NCI-H2029 treated with DMSO at 0.1 percent for 48 hours (cell line): Measurements from ENCODE around the gene VAT1.

Source experiments
- DNase-seq: peaks from one replicate; lab custom pipeline; 2025; lab: John Stamatoyannopoulos, UW

VAT1 gene

DNA sequence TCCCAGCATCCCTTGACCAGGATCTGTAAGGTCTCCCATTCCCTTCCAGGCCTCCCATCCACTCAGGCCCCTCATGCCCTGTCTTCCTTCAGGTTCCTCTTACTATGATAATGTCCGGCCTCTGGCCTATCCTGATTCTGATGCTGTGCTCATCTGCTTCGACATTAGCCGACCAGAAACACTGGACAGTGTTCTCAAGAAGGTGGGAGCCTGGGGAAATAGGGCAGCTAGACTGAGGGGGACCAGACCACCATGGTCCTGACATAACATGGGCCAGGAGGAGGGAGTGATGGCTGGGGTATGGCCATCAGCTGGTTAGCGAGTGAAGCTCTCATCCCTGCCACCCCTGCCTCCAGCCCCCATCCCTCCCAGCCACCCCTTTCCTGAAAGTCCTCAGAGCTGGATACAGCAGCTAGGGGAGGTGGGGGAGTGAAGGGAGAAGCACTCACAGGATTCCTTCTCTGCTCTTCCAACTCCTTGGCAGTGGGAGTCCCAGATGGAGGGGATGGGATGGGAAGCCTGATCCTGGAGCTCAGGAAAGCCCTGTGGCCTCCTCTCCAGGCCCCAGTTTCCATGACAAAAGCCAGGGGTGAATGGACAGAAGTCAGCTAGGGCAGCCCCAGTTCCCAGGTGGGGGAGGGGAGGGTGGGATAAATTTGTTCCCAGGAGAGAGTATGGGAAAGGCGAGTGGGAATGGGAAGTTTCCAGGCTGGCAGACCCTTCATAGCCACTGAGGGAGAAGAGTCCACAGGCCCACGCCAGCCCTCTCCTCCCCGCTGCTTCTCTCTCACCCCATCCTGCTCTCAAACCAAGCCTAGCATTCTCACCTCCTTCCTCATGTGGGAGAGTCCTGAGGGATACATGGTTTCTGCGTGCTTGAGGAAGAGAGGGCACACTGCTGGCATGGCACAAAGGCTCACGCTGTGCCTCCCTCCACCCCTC lies 5.2 kb upstream of the VAT1 start:
- DNase-seq: no peak

DNA sequence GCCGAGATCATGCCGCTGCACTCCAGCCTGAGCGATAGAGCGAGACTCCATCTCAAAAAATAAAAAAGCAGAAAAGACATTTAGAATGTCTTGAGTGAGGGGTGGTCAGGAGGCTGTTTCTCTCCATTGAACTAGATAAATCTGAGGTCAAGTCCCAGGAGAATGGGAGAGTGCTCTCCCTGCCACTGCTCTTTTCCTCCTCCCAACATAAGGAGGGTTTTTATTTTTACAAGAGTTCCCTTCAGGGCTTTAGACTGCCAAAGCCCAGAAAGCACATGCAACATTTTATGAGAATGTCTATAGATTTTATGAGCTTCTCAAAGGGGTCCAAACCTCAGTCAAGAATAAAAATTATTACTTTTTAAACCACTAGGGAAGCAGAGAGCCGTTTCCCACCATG lies 4.4 kb upstream of the VAT1 start:
- DNase-seq: no peak

DNA sequence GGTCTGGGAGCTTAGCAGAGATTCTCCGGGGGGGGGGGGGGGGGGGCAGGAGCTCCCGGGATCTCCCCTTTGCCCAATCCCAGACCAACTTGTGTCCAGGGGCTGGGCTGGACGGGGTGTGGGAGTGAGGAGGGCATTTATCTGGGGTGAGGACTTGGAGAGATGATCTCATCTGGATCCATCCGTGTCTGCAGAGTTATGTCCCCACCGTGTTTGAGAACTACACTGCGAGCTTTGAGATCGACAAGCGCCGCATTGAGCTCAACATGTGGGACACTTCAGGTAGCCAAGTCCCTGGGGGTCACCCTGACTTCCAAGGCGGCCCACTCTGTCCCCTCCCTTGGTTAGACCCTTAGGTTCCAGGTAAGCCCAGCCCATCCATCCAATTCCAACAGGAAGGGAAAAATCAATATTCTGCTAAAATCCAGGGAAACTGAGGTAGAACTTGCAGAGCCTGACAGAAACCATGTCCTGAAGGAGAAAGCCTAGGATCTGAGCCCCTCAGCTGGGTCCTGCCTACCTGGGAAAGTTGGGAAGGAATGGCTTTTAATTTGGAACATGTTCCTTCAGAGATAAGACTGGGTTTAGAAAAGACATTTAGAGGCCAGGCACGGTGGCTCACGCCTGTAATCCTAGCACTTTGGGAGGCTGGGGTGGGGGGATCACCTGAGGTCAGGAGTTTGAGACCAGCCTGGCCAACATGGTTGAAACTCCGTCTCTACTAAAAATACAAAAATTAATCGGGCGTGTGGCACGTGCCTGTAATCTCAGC lies 3.8 kb upstream of the VAT1 start:
- no peak for DNase-seq

DNA sequence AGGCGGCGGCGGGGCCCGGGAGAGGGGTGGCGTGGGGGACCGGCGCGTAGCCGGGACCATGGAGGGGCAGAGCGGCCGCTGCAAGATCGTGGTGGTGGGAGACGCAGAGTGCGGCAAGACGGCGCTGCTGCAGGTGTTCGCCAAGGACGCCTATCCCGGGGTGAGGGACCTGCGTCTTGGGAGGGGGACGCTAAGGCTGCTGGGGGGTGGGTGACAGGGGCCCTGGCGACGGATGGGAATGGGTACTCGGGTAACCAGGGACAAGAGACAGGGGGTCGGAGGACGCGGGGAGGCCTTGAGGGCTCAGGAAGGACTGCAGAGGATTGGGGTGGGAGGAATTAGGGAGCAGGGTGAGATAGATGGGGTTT lies 3.1 kb upstream of the VAT1 start:
- no peak for DNase-seq

DNA sequence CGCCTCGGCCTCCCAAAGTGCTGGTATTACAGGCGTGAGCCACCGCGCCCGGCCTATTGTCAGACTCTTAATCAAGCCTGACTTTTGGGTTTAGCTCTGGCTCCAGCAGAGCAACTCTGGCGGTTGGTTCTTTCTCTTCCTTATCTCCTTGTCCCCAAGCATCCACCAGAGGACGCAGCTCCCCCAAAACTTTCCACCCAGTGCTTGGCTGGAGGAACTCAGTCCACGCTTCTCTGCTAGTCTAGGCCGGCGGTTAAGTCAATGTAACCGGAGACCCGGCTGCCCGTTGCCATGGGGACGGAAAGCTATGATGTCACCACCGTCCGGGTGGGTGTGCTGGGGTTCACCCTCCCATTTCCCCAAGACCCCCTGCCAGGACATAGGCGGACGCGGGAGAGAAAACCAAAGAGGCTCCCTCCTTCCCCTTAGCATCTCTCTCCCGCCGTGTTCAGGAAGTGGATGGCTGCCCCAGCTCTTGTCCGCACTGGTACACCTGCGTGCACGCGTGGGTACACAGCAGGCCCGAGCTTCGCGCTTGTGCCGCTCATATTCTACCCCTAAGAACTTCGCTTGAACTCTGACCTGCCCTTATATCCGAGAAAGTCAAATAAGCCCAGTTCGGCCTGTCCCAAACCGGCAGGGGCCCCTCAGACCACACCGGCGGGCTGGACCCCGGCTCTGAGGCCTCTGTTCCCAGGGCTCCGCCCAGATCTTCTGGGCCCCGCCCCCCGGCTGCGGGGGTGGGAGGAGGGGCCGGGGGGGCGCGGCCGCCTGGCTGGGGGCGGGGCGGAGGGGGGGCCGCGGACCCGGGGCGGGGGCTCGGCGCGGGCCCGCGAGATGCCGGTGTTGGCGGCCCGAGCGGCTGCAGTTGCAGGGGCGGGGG lies 2.5 kb upstream of the VAT1 start, which contains the start of gene RND2:
Gene RND2, plus strand, starts transcription at position 825 of the 883 bp plus-strand sequence. CDS start 117 bp downstream, outside the sequence.
- peak; percentile 27 for DNase-seq

DNA sequence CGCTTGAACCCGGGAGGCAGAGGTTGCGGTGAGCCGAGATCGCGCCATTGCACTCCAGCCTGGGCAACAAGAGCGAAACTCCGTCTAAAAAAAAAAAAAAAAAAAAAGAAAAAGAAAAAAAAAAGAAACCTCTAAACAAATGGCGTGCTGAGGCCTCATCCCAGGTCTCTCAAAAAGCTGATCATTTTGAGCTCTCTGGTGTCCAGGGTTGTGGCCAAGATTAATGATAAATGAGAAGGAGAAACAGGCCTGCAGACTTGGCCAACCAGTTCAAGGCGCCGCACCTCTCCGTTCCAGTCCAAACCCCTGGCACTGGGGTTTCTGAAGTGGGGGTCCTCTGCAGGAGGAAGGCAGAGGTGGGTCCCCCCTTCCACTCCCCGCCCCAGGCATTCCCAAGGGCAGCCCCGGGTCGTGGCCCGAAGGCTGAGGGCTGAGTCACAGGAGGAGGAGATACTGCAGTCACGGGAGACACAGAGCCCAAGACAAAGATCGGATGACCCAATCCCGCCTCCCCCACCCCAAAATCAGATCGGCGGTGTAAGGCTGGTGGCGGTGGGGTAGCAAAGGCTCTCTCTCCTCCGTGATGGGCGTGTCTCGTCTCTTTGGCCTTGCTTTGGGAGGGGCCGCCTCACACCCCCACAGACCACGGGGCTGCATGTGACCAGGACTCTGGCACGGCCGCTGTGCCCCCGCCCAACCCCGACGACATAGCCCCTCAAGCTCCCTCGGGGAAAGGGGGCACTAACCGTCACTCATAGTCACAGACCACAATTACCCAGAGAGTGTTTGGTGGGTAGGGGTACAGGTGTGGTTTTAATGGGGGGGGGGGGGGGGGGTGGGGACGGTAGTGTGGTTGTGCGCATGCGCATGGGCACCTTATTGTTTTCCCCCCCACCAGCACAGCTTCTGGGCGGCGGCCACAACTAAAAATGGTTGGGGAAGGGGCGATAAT lies 1.1 kb downstream of the VAT1 start:
- DNase-seq: no peak

DNA sequence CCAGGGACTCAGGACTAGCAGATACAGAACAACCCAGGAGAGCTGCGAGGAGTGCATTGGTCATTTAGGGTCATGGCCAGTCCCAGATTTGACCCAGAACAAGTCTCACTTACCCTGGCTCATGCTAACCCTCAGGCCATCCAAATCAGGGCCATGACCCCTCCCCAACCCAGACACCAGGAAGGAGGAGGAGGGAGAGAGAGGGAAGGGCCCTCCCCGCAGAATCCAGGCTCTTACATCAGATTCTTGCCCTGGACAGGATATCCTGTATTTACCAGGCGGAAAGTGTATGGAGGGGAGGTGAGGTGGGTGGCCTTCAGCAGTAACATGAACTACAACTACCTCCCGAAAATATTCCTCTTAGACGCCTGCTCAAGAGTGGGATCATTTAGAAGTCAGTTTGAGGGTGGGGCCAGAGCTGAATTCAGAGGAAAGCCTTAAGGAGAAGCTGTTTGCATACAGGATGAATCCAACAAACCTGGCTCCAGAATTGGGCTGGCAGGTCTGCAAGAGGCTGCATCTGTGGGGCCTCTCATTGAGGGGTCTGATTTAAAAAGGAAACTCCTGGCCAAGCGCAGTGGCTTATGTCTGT lies 2.1 kb downstream of the VAT1 start:
- no peak for DNase-seq

DNA sequence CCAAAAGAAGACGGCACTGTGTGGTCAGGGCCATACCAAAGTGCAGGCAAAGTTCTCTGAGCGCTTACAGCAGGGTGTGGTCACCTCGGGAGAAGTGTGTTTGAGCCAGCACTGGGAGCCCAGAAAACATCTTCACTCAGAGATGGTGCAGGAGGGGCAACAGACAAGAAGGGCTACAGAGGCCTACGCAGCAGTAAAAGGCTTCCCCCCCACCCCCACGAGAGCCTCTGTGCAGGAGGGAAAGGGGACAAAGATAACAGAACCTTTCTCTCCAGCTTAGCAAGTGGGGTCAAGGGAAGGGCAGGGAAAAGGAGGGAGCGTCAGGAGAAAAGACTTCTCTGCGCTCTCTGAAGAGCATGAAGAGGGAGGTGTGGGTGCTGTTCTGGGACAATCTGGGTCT lies 2.8 kb downstream of the VAT1 start:
- no peak for DNase-seq

DNA sequence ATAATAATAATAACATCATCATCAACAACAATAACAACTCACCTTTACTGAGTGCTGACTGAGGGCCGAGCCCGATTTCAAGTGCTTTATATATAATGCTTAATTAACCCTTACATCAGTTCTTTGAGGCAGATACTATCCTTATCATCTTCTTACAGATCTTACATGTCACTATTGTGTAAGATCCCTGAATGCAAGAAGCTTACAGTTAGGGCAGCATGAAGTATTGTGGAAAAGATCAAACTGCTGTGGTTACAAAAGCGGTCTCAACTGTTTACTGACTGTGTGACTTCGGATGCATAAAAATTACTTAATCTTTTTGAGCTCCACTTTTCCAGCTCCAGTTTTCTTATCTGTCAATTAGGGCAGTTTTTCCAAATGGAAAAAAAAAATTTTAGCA lies 3.3 kb downstream of the VAT1 start:
- no peak for DNase-seq

DNA sequence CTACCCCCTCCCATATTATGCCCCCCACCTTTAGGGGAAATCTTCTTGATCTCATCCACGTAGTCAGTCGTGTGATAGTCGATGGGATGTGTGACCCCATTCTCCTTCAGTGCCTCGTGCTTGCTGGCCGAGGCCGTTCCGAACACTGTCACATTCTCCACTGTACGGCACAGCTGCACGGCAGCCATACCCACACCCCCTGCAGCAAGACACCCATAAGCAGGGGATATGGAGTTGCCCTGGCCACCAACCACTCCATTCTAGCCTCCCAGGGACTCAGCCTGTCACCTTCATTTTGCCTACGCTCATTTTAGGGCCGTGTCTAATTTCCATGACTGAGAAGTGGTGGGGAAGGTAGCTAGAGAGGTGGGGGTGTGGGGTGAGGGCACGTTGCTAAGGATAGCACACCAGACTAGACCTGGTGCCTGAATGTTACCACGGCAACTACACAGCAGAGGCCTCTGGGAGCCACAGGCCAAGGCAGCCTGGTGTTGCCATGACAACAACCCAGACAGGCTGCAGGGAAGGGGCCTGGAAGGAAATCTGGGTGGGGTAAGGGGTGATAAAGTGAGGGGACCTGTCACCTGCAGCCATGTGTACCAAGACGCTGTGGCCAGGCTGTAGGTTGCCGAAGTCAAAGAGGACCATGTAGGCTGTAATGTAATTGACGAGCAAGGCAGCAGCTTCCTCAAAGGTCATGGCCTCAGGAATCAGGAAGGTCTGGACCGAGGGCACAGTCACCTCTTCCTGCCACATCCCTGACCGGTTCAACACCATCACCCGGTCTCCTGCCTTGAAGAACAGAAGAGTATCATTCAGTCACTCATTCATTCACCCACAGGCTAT lies 4.0 kb downstream of the VAT1 start:
- DNase-seq: no peak

DNA sequence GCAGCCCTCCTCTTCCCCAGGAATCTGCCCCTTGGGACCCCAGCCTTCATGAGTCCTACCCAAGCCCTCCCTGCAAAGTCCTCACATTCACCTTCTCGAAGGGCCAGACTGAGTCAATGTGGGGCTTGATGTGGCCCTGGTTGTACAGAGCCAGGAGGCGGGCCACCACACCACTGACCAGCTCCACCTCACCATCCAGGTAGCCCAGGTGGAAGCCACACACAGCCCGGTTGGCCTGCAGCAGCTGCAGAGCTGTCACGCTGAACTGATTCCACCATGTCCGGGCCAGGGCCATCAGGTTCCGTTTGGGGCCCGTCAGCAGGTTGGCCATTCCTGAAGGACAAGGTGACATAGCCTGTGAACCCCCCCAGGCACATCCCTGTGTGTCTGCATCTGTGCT lies 6.0 kb downstream of the VAT1 start:
- no peak for DNase-seq

DNA sequence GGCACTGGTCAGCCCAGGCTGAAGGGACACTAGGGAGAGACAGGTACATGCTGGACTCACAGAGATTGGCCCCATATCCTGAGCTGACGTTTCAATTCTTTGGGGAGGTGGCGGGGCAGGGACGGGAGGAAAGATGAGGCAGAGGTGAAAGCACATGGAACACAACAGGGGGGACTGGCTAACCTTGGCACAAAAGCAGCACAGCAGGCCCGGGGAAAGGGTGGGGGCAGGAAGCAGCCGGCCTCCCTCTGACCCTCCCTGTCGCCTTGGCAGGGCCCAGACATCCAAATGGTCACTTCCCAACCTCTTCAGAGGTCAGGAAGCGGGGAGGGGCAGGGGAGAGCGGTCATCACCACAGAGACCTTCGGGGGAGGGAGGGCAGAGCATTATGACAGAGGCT lies 6.6 kb downstream of the VAT1 start:
- no peak for DNase-seq

DNA sequence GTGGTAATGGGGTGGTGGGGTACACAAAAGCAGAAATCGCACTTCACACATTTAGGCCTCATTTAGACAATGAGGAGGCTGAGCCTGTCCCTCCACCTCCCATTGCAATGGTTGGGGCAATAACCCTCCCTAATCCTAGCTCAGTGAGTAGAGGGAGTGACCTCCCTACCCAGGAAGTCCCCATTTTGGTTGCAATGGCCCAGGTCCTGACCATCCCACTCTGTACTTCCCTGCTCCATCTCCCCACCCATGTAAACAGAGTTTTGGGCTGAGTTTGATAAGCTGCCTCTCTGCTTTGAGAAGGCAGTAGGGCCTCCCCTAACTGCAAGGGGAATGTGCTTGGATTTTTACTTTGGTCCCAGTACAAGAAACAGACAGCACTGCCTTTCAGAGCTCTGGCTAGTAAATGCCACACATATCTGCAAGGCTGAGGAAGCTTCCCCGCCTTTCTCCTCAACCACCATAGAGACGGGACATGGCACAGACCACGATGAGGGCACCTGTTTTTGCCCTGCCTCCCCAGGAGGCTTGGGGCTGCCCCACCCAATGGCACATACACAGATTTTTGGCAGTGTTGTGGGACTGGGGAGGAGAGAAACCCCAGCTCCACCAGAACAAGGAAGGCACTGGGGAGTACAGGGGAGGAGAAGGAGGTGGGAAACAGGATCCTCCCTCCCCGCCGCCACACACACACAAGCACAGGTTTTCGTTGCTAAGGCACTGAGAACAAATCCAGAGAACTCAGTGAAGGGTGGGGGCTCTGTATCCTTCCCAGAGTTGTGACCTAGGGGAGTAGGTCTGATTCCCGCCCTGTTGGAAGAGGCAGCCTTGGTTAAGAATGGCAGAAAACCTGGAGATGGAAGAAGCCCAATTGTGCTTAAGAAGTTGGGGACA lies 7.3 kb downstream of the VAT1 start:
- no peak for DNase-seq

DNA sequence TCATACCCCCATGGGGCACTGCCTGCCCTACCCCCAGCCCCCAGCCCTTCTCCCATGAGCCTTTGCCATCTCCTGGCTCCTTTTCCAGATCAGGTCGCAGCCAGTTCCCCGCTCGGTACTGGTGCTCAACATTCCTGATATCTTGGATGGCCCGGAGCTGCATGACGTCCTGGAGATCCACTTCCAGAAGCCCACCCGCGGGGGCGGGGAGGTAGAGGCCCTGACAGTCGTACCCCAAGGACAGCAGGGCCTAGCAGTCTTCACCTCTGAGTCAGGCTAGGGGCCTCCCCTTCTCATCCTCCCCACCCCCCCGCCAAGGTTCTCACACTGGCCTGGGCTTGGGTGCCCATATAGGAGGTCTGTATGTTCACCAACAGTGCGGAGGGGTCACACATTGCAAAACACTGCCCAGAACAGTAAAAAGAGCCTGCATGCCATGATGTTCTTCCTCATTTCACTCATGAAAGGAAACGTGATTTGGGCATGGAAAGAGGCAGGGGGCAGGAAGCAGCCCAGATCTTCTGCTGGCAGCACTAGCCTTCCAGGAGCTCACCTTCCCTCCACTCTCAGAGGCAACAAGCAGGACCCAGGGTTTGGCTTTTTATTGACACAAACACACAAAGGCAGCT lies 8.1 kb downstream of the VAT1 start:
- no peak for DNase-seq

DNA sequence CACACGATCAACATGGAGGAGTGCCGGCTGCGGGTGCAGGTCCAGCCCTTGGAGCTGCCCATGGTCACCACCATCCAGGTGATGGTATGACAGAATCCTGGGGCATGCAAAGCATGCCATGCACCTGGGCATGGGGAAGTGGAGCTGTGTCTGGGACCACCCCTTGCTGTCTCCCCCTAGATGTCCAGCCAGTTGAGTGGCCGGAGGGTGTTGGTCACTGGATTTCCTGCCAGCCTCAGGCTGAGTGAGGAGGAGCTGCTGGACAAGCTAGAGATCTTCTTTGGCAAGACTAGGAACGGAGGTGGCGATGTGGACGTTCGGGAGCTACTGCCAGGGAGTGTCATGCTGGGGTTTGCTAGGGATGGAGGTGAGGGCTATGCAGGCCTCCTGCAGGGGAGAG lies 8.9 kb downstream of the VAT1 start:
- no peak for DNase-seq

DNA sequence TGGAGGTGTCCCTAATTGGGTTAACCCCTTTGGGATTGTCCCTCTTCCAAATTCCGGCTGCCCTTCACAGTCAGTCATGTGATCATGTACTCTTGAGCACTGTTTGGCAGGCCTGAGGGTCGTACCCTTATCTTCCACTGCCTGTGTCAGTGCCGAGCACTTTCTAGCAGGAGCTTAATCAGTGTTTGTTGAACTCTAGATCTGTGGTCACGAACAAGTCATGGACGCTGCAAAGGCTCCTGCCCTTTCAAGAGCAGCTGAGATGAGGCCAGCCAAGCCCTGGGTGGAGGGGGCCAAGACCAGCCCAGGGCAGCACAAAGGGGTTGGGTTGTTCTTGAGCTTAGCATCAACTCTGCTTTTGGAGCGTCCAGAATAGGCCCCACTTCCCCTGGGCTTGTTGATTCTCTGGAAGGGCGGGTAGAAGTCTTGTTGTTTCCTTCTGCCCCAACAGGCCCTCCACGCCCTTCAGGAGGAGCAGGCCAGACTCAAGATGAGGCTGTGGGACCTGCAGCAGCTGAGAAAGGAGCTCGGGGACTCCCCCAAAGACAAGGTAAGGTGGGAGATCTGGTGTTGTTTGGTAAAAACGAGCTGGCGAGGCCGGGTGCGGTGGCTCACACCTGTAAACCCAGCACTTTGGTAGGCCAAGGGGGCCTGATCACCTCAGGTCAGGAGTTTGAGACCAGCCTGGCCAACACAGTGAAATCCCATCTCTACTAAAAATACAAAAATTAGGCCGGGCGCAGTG lies 10.3 kb downstream of the VAT1 start:
- no peak for DNase-seq

DNA sequence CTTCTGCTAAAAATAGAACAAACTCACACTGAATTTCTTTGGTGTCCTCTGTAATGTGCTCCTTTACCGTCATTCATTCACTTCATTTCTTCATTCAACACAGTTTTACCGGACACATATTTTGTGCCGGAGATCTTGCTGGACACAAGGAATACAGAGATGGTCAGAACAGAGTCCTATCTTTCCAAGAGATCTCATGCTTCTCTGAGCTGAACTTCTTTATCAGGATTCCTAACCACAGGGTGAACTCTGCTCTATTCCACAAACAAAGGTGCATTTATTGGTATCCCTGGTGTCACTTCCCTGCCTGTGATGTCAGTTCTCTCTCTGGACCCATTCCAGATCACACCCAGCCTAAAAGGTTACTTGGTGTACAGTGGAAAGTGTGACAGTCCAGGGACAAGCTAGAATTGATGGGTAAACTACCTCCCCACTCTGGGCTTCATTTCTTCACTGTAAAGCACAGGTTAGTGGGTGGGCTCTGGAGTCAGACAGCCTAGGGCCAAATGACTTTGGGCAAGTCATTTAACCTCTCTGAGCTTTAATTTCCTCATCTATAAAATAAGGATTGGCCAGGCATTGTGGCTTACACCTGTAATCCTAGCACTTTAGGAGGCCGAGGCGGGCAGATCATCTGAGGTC lies 11.4 kb downstream of the VAT1 start:
- DNase-seq: no peak
